Activated T-cell treated with anti-CD3 and anti-CD28 coated beads, Interleukin-2, amount 50 U/mL, for 4 hours (primary cell): ENCODE data around the gene UFSP1. TPM values are rescaled to one million over a fixed set of nuclear protein-coding genes. Genes with fewer than 3 reads are reported as not detected.

Source experiments
- ATAC-seq, 2 donors: fragments of 200-7000 bp; cut with Tn5 transposase; one replicate each; pipeline ENCODE4 v1.10.0; 2021
- DNase-seq: peaks from one replicate; pipeline ENCODE4 v3.0.0-alpha.2; 2020
- H3K27me3 Mint-ChIP-seq: one replicate; pipeline ENCODE4 v1.8.0; 2021; ENCODE audit warnings: low read depth, mixed read lengths
- H3K36me3 Mint-ChIP-seq: one replicate; pipeline ENCODE4 v1.8.0; 2022; ENCODE audit warnings: mixed read lengths; ENCODE audit not compliant: insufficient read depth
- H3K4me1 Mint-ChIP-seq: one replicate; pipeline ENCODE4 v1.8.0; 2021; ENCODE audit warnings: low read depth, mixed read lengths
- H3K4me3 Mint-ChIP-seq: one replicate; pipeline ENCODE4 v1.8.0; 2021; ENCODE audit warnings: mild to moderate bottlenecking, moderate library complexity, mixed read lengths
- H3K9me3 Mint-ChIP-seq: one replicate; pipeline ENCODE4 v1.8.0; 2021; ENCODE audit warnings: mixed read lengths
- total RNA-seq, 3 donors: library from RNA; stranded (reverse); gene quantifications; one replicate each; pipeline ENCODE4 v1.2.1, GENCODE V29; 2021

UFSP1 gene
- total RNA-seq, 3 donors from 2014 or later, result 3.7 to 5.1 (median 4.6) TPM

DNA sequence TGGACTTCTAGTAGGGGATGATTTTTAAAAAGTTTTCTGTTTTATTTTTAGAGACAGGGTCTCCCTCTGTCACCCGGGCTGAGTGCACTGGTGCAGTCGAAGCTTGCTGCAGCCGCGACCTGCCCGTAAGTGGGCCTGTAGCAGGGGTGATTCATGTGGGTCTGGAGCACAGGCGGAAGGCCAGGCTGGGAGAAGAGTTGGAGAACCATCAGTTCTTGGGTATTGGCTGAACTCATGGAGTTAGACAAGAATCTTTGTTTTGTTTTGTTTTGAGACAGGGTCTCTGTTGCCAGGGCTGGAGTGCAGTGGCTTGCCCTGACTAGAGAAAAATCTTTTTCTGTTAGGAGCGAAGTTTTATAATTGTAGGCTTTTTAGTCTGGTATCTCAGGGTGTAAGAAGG lies 8.9 kb downstream of the UFSP1 start:
- Mint-ChIP-seq H3K36me3 (peaks cover 59% of the 10 kb centered on the region), H3K4me1 (peaks cover 44% of the 10 kb centered on the region), H3K27me3 (no peaks in the 10 kb centered on the region), H3K9me3 (no peaks in the 10 kb centered on the region), H3K4me3 (no peak overlapping the region)
- ATAC-seq, result no peak
- DNase-seq, result no peak

DNA sequence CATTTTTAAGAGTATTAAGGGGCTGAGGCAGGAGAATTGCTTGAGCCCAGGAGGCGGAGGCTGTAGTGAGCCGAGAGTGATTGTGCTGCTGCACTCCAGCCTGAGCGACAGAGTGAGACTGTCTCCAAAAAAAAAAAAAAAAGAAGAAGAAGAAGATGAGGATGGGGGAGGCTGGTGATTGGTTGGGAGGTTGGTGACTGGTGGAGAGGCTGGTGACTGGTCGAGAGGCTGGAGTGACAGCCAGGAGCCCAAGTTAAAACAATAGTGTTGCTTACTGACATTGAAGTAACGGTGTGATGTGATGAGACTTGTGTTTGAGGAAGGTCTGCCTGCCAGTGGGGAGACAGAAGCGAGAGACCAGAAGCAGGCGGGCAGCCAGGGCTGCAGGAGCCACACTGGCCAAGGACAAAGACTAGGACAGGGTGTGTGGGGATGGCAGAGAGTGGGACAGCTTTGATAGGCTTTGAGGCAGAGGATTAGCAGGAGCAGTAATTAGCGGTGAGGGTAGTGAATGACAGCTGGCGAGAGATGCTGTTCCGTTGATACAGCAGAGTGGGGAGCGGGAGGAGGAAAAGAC lies 9.7 kb downstream of the UFSP1 start:
- ATAC-seq (no peak), DNase-seq (no peak)
- peaks cover 53% of the 10 kb centered on the region for H3K36me3 Mint-ChIP-seq
- no peak overlapping the region for H3K4me3 Mint-ChIP-seq
- peaks cover 47% of the 10 kb centered on the region for H3K4me1 Mint-ChIP-seq
- H3K27me3 Mint-ChIP-seq, result no peaks in the 10 kb centered on the region
- H3K9me3 Mint-ChIP-seq, result no peaks in the 10 kb centered on the region

DNA sequence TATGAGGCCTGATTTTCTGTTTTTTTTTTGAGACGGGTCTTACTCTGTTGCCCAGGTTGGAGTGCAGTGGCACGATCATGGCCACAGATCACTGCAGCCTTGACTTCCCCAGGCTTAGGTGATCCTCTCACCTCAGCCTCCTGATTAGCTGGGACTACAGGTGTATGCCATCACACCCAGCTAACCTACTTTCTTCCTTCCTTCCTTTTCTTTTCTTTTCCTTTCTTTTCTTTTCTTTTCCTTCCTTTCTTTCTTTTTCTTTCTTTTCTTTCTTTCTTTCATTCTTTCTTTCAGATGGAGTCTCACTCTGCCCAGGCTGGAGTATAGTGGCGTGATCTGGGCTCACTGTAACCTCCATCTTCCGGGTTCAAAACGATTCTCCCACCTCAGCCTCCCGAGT lies 10.8 kb downstream of the UFSP1 start:
- H3K9me3 Mint-ChIP-seq, result no peaks in the 10 kb centered on the region
- H3K4me1 Mint-ChIP-seq, result peaks cover 56% of the 10 kb centered on the region
- peaks cover 44% of the 10 kb centered on the region for H3K36me3 Mint-ChIP-seq
- H3K27me3 Mint-ChIP-seq, result no peaks in the 10 kb centered on the region
- H3K4me3 Mint-ChIP-seq, result peak overlapping the region; percentile 19
- ATAC-seq, result no peak
- no peak for DNase-seq

DNA sequence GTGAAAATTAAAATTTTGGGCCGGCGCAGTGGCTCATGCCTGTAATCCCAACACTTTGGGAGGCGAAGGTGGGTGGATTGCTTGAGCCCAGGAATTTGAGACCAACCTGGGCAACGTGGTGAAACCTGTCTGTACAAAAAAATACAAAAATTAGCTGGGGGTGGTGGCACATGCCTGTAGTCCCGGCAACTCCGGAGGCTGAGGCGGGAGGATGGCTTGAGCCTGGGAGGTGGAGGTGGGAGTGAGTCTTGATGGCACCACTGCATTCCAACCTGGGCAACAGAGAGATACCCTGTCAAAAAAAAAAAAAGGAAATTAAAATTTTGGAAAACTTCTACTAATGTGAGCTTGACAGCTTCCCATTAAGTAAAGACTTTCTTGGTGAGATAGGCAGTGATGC lies 11.5 kb downstream of the UFSP1 start:
- H3K9me3 Mint-ChIP-seq, result no peaks in the 10 kb centered on the region
- peaks cover 40% of the 10 kb centered on the region for H3K36me3 Mint-ChIP-seq
- peak overlapping the region; percentile 37 for H3K4me3 Mint-ChIP-seq
- H3K4me1 Mint-ChIP-seq, result peaks cover 55% of the 10 kb centered on the region
- ATAC-seq (no peak), DNase-seq (no peak)
- no peaks in the 10 kb centered on the region for H3K27me3 Mint-ChIP-seq

DNA sequence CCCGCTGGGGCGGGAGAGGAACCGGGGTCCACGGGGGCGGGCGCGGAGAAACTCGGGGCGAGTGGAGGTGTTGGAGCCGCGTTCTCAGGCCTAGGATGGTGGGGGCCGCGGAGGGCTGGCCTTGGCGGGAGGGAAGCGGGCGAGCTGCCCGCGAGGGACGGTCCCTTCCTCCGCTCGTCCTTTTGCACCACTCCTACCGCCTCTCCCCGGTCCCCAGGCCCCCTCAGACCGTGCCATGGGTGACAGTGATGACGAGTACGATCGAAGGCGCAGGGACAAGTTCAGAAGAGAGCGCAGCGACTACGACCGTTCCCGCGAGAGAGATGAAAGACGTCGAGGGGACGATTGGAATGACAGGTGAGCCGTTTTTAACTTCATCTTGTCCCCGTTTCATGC lies 14.2 kb downstream of the UFSP1 start:
- DNase-seq, result no peak
- peaks cover 31% of the 10 kb centered on the region for H3K36me3 Mint-ChIP-seq
- peak overlapping the region; percentile 99 for H3K4me3 Mint-ChIP-seq
- H3K9me3 Mint-ChIP-seq, result no peaks in the 10 kb centered on the region
- H3K4me1 Mint-ChIP-seq, result peaks cover 51% of the 10 kb centered on the region
- peak; percentile 60 to 61 for ATAC-seq
- no peaks in the 10 kb centered on the region for H3K27me3 Mint-ChIP-seq

DNA sequence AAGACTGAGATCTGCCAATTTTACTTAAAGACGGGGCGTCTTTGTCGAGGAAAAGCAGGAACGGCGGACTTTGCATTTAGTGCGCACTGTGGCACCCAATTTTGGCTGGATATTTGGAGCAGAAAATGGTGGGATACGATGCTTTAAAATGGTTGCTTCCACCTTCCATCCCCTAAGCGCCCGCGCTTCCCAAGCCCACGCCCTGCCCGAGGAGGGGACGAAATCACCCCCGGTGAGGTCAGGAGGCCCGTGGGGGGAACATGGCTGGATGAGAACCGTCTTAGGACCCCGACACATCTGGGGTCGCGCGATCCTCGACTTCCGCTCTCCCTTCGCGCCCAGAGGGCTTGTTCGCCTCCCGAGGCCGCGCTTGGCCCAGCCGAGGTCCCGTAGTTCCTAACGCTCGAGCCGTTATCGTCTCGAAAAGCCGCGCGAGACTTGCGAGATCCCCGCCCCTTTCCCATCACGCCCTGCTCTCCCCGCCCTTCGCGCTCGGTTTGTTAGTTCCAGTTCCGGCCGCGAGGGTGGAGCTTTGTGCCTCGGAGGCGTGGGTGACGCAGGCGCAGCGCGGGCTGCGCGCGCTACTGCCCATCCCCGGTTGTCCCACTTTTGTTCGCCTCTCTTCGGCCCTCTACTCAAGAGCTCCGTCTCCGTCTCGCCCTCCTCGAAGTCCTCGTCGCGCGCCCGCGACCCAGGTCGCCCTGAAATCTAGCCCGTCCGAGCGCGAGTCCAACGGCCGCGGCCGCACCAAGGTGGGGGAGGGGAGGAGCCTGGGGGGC lies 14.7 kb downstream of the UFSP1 start, which contains the start of gene SRRT:
SRRT (plus strand) TSS at position 527 of the 779 bp plus-strand sequence. CDS start 488 bp downstream, outside the sequence.
- Mint-ChIP-seq H3K27me3 (no peaks in the 10 kb centered on the region), H3K9me3 (no peaks in the 10 kb centered on the region), H3K36me3 (peaks cover 28% of the 10 kb centered on the region), H3K4me1 (peaks cover 48% of the 10 kb centered on the region), H3K4me3 (peak within 1 kb of the TSS; percentile 99)
- peak; percentile 98 for DNase-seq
- peak; percentile 95 to 96 for ATAC-seq

DNA sequence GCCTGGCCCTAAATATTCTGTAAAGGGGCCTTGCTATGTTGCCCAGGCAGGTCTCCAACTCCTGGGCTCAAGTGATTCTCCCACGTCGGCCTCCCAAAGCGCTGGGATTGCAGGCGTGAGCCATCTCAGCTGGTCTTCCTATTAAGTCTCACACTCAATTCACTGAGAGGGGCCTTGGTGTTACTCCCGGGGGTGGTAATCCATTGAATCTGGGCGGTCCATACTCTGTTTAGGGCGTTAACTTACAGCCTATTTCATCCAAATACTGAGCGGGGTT lies 15.3 kb downstream of the UFSP1 start:
- H3K9me3 Mint-ChIP-seq, result no peaks in the 10 kb centered on the region
- H3K27me3 Mint-ChIP-seq, result no peaks in the 10 kb centered on the region
- no peak for DNase-seq
- H3K4me3 Mint-ChIP-seq, result peak overlapping the region; percentile 99
- peaks cover 43% of the 10 kb centered on the region for H3K4me1 Mint-ChIP-seq
- H3K36me3 Mint-ChIP-seq, result peaks cover 27% of the 10 kb centered on the region
- peak; percentile 1 for ATAC-seq

DNA sequence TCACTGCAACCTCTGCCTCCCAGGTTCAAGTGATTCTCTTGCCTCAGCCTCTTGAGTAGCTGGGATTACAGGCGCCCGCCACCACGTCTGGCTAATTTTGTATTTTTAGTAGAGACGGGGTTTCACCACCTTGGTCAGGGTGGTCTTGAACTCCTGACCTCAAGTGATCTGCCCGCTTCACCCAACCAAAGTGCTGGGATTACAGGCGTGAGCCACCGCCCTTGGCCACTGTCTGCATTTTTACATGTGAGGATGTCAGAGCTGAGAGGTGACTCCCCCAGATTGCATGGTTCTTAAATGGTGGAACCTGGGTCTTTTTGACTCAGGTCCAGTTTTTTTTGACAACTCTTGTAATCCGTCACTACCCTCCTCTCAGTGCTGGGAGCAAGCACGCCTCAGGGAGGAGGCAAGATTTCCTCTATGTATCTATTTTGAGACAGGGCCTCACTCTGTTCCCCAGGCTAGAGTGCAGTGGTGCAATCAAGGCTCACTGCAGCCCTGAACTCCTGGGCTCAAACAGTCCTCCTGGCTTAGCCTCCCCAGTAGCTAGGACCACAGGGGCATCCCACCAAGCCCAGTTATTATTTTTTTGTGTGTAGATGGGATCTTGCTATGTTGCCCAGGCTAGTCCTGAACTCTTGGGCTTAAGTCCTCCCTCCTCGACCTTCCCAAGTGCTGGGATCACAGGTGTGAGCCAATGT lies 15.8 kb downstream of the UFSP1 start:
- peak overlapping the region; percentile 99 for H3K4me3 Mint-ChIP-seq
- no peaks in the 10 kb centered on the region for H3K27me3 Mint-ChIP-seq
- ATAC-seq, result no peak
- no peaks in the 10 kb centered on the region for H3K9me3 Mint-ChIP-seq
- H3K36me3 Mint-ChIP-seq, result peaks cover 25% of the 10 kb centered on the region
- DNase-seq, result no peak
- peaks cover 38% of the 10 kb centered on the region for H3K4me1 Mint-ChIP-seq

DNA sequence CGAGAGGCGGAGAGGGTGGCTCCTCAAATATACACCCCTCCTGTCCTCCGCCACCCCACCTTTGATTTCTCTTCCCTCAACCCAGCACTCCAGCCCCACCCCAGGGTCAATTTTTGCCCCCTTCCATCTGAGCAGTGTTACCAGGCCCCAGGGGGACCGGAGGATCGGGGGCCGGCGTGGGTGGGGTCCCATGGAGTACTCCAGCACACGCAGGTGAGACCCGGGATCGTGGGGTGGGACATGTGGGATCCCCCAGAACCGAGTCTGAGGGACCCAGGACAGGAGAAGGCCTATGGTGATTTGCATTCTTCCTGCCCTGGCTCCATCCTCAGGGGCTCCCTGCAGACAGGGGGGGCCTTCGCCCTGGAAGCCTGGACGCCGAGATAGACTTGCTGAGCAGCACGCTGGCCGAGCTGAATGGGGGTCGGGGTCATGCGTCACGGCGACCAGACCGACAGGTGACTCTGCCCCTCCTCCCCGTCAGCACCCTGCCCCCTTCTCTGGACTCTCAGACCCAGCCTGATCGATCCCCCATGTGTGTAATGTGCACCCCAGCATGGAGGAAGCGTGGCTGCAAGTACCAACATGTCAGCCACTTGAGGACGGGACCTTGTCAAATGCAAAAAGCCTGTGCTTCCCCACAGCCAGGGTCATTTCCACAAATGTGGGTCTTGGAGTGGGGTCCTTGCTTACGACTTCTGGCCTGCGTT lies 21.6 kb downstream of the UFSP1 start:
- Mint-ChIP-seq H3K27me3 (no peaks in the 10 kb centered on the region), H3K4me1 (peaks cover 14% of the 10 kb centered on the region), H3K36me3 (peaks cover 20% of the 10 kb centered on the region), H3K4me3 (peak overlapping the region; percentile 90), H3K9me3 (no peaks in the 10 kb centered on the region)
- no peak for DNase-seq
- peak in 1 of 2 donors; percentile 10 for ATAC-seq

DNA sequence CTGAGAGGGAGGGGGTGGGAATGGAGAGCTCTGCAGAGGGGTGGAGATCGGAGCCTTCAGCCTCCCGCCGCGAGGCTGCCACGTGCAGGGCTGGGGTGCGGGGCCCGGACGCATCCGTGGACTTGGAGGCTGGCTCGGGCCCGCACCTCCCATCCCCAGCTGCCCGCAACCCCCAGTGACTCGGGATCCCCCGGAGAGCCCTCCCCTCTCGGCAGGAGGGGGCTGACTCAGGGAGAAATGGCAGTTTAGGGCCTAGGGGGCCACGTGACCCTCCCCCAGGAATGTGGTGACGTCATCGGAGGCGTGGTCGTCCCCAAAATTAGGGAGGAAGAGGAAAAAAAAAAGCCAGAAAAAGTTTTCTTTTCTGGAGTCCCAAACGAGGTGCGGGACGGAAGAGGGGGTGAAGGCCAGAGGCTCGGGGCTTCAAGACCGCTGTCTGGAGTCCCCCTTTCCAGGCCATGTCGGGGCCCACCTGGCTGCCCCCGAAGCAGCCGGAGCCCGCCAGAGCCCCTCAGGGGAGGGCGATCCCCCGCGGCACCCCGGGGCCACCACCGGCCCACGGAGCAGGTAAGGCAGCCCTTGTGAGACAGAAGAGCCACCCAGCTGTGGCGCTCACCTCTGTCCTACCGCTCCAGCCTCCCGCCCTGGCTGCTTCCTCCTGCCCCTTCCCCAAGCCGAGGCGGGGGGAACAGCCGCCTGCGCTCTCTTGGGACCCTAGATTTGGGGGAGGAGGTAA lies 22.3 kb downstream of the UFSP1 start, which contains the start of gene TRIP6:
TRIP6 (plus strand) TSS at position 348 of the 736 bp plus-strand sequence; CDS start at position 459, 111 bp downstream.
- Mint-ChIP-seq H3K4me1 (peaks cover 14% of the 10 kb centered on the region), H3K36me3 (peaks cover 16% of the 10 kb centered on the region), H3K27me3 (no peaks in the 10 kb centered on the region), H3K9me3 (no peaks in the 10 kb centered on the region), H3K4me3 (peak within 1 kb of the TSS; percentile 90)
- peak; percentile 71 for ATAC-seq
- peak; percentile 71 for DNase-seq

DNA sequence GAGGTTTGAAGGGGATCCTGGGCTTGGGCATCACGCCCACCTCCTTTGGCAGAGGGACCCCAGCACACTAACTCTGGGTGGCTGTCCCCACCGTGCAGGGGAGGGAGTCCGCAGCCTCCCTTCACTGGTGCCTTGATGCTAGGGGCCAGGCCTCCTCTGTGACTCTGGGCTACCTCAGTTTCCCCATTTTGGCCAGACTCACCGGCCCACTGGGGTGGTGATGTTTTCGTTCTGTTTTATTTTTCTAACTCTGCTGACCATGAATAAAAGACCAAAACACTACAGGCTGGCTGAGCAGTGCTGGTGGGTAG lies 22.8 kb downstream of the UFSP1 start:
- no peaks in the 10 kb centered on the region for H3K9me3 Mint-ChIP-seq
- H3K4me3 Mint-ChIP-seq, result peak overlapping the region; percentile 90
- H3K36me3 Mint-ChIP-seq, result peaks cover 15% of the 10 kb centered on the region
- ATAC-seq, result no peak
- H3K4me1 Mint-ChIP-seq, result peaks cover 14% of the 10 kb centered on the region
- no peak for DNase-seq
- no peaks in the 10 kb centered on the region for H3K27me3 Mint-ChIP-seq

DNA sequence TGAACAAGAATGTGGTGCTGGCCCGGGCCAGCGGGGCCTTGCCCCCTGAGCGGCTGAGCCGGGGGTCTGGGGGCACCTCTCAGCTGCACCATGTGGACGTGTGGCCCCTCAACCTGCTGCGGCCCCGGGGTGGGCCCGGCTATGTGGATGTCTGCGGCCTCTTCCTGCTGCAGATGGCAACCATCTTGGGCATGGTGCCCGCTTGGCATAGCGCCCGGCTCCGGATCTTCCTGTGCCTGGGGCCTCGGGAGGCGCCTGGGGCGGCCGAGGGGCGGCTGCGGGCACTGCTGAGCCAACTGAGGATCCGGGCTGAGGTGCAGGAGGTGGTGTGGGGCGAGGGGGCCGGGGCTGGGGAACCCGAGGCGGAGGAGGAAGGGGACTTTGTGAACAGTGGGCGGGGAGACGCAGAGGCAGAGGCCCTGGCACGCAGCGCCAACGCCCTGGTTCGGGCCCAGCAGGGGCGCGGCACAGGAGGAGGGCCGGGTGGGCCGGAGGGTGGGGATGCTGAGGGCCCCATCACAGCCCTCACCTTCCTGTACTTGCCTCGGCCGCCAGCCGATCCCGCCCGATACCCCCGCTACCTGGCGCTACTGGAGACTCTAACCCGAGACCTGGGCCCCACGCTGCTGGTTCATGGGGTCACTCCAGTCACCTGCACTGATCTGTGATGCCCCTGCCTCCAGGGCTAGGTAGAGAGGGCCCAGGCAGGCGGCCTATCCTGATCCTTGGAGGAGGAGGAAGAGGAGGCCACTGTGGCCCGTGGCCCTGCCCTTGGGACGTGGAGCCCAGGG lies 23.4 kb downstream of the UFSP1 start:
- peaks cover 12% of the 10 kb centered on the region for H3K36me3 Mint-ChIP-seq
- DNase-seq (no peak), ATAC-seq (peak; percentile 25 to 61)
- peak overlapping the region; percentile 90 for H3K4me3 Mint-ChIP-seq
- H3K9me3 Mint-ChIP-seq, result no peaks in the 10 kb centered on the region
- H3K4me1 Mint-ChIP-seq, result peaks cover 14% of the 10 kb centered on the region
- H3K27me3 Mint-ChIP-seq, result no peaks in the 10 kb centered on the region

DNA sequence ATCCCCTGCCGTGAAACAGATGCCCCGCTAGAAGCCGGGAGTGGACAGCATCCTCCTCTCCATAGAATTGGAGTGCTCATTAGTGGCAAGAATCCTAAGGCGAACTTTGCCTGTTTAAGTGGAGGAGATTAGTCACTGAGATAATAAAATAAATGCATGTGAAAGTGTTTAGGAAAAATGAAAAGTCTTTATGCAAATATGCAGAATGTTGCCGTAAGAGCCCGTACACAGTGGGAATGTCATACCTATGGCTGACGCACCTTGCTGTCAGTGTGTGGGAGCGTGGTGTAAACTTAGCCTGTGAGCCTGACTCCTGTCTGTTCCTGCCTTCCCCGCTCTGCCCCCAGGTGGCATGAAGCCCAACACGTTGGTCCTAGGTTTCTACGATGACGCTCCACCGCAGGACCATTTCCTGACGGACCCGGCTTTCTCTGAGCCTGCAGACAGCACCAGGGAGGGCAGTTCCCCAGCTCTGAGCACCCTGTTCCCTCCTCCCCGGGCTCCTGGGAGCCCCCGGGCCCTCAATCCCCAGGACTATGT lies 24.1 kb downstream of the UFSP1 start:
- no peak for ATAC-seq
- H3K36me3 Mint-ChIP-seq, result peaks cover 18% of the 10 kb centered on the region
- H3K4me3 Mint-ChIP-seq, result no peak overlapping the region
- no peak for DNase-seq
- peaks cover 14% of the 10 kb centered on the region for H3K4me1 Mint-ChIP-seq
- no peaks in the 10 kb centered on the region for H3K9me3 Mint-ChIP-seq
- no peaks in the 10 kb centered on the region for H3K27me3 Mint-ChIP-seq
